HG02870 (cell line): Measurements from ENCODE around the gene FDX2.
"Not testable (repeated sequence)": the region's sequence is repeated elsewhere in the genome, so short reads cannot be mapped to it uniquely, and the experiment has no call there.

Experiments used
- ATAC-seq: cut with Tn5 transposase; IDR thresholded peaks from one replicate; pipeline ENCODE4 v1.9.1; 2021; ENCODE audit warnings: mild to moderate bottlenecking, moderate library complexity; ENCODE audit not compliant: unreplicated experiment

FDX2 gene

DNA sequence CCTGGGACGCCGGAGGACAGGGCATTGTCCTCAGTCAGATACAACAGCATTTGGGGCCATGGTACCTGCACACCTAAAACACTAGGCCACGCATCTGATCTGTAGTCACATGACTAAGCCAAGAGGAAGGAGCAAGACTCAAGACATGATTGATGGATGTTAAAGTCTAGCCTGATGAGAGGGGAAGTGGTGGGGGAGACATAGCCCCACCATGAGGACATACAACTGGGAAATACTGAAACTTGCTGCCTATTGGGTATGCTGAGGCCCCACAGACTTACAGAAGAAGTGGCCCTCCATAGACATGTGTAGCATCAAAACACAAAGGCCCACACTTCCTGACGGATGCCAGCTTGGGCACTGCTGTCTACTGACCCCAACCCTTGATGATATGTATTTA, 30.4 kb downstream of the FDX2 start:
- ATAC-seq, result no peak

DNA sequence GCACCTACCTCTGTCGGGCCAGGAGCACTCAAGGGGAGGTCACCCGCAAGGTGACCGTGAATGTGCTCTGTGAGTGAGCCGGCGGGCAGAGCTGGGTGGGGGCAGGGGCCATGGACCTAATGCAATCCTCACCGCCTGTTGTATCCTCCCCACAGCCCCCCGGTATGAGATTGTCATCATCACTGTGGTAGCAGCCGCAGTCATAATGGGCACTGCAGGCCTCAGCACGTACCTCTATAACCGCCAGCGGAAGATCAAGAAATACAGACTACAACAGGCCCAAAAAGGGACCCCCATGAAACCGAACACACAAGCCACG, 30.9 kb downstream of the FDX2 start:
- no peak for ATAC-seq

DNA sequence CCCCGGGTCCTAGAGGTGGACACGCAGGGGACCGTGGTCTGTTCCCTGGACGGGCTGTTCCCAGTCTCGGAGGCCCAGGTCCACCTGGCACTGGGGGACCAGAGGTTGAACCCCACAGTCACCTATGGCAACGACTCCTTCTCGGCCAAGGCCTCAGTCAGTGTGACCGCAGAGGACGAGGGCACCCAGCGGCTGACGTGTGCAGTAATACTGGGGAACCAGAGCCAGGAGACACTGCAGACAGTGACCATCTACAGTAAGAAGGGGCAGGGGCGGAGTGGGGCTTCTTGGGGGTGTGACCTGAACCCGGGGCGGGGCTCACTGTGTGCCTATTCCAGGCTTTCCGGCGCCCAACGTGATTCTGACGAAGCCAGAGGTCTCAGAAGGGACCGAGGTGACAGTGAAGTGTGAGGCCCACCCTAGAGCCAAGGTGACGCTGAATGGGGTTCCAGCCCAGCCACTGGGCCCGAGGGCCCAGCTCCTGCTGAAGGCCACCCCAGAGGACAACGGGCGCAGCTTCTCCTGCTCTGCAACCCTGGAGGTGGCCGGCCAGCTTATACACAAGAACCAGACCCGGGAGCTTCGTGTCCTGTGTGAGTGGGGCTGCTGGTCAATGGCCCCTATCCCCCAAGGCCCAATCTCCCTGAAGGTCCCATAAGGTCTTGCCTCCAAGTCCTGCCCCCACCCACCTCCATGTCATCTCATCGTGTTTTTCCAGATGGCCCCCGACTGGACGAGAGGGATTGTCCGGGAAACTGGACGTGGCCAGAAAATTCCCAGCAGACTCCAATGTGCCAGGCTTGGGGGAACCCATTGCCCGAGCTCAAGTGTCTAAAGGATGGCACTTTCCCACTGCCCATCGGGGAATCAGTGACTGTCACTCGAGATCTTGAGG, 31.5 kb downstream of the FDX2 start:
- no peak for ATAC-seq

- no peak for ATAC-seq
Observed at GRCh38 chr19:10283301-10284064, 32.3 kb downstream of the FDX2 start.

DNA sequence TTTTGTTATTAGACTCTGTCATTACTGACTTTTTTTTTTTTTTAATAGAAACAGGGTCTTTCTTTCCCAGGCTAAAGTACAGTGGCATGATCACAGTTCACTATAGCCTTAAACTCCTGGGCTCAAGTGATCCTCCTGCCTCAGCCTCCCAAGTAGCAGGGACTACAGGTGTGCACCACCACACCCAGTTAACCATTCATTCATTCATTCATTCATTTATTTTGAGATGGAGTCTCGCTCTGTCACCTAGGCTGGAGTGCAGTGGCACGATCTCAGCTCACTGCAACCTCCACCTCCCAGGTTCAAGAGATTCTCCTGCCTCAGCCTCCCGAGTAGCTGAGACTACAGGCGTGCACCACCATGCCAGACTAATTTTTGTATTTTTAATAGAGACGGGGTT, 33.8 kb downstream of the FDX2 start:
- ATAC-seq, result not testable (repeated sequence)

GRCh38 chr19:10279737-10280442, 35.9 kb downstream of the FDX2 start:
- ATAC-seq, result no peak

- ATAC-seq, result no peak
Observed at GRCh38 chr19:10278935-10279334, 36.9 kb downstream of the FDX2 start.

DNA sequence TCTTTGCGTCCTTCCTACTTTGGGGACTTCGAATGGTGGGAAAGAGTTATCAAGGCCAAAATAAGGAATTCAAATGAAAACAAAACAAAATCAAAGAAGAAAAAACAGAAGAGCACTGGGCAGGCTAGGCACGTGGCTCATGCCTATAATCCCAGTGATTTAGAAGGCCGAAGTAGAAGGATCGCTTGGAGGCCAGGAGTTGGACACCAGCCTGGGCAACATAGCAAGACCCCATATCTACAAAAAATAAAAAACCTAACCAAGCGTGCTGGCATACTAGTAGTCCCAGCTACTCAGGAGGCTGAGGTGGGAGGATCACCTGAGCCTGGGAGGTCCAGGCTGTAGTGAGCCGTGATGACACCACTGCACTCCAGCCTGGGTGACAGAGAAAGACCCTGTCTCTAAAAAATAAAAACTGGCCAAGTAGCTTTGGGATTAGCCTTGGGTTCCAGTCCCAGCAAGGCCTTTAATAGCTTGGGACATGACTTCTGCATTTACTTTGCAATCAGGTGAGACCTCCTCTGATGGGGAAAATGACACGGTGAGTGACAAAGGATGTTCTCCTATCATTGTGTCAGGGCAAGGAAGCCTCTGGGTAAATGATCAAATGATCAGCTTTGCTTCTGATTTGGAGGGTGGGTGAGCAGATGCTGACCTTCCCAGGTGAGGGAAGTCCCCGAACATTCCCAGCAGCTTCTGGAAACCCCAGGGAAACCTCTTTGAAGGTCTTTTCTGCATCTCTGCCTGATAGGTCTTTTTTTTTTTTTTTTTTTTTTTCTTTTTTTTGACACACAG, 37.8 kb downstream of the FDX2 start:
- no peak for ATAC-seq

- no peak for ATAC-seq
Observed at GRCh38 chr19:10274589-10274988, 41.2 kb downstream of the FDX2 start.

DNA sequence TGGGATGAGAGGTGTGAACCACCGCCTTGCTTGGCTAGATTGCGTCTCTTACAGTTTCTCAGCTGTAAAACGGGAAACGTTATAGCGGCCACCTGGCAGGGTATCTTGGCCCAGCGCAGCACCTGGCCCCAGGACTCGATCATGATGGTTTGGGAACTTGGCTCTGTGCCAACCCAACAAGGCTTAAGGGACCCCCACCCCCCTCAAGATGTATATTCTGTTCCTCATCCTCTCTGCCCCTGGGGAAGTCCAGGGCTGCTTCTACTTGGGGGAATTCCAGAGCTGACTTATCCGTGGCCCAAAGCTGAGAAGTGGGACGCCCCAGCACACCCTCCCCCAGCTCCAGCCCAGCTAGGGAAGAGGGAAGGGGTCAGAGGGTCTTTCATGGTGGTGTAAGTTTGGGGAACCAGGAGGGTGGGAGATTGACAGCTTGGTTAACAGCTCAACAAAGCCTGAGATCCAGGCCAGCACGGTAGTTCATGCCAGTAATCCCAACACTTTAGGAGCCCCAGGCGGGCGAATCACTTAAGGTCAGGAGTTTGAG, 44.2 kb downstream of the FDX2 start:
- ATAC-seq, result no peak

DNA sequence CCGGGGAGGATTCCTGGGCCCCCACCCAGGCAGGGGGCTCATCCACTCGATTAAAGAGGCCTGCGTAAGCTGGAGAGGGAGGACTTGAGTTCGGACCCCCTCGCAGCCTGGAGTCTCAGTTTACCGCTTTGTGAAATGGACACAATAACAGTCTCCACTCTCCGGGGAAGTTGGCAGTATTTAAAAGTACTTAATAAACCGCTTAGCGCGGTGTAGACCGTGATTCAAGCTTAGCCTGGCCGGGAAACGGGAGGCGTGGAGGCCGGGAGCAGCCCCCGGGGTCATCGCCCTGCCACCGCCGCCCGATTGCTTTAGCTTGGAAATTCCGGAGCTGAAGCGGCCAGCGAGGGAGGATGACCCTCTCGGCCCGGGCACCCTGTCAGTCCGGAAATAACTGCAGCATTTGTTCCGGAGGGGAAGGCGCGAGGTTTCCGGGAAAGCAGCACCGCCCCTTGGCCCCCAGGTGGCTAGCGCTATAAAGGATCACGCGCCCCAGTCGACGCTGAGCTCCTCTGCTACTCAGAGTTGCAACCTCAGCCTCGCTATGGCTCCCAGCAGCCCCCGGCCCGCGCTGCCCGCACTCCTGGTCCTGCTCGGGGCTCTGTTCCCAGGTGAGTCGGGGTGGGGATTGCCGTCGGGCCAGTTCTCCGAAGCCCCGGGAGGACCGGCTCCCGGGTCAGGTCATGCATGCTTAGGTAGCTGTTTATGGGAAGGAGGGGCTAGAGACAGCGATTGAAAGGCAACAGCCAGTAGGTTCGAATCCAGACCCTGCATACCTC, 45.0 kb downstream of the FDX2 start, which contains the start of gene ICAM1:
Gene ICAM1, plus strand, starts transcription at position 505 of the 779 bp plus-strand sequence. Its CDS starts 40 bp downstream, at position 545.
- no peak for ATAC-seq

GRCh38 chr19:10270180-10270615, 45.6 kb downstream of the FDX2 start:
- peak; percentile 38 for ATAC-seq

DNA sequence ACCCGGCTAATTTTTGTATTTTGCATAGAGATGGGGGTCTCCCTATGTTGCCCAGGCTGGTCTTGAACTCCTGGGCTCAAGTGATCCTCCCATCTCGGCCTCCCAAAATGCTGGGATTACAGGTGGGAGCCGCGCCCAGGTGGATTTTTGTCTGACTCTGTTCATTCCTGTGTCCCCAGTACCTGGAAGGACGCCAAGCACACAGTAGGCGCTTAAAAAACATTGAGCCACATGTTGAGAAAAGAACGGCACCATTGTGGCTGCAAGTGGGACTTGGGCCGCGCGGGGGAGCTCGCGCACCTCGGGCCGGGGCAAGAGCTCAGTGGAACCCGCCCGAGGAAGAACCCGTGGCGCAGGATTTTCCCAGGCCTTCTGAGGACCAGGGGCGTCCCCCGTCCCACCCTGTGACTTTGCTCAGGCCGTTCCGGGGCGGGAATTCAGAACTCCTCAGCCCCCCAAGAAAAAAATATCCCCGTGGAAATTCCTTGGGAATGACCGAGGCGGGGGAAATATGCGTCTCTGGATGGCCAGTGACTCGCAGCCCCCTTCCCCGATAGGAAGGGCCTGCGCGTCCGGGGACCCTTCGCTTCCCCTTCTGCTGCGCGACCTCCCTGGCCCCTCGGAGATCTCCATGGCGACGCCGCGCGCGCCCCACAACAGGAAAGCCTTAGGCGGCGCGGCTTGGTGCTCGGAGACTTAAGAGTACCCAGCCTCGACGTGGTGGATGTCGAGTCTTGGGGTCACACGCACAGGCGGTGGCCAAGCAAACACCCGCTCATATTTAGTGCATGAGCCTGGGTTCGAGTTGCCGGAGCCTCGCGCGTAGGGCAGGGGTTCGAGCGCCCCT, 46.3 kb downstream of the FDX2 start:
- ATAC-seq, result no peak

DNA sequence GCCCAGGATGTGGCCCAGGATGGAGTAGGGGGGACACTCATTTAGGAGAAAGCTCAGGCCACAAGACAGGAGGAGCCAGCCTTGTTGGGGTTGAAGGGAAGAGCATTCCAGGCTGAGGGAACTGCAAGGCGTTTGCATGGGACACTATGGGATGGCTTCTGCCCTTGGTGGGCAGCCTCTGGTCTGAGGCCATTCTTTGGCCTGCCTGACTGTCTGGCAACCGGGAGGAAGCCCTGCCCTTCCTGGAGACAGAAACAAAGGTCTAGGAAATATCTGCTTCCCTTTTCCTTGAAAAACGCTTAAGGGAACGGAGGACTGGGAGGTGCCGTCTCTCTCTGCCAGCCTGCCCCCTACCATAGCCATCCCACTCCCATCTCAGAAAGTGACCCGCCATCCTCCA, 47.7 kb downstream of the FDX2 start:
- ATAC-seq, result no peak

GRCh38 chr19:10266706-10267105, 49.1 kb downstream of the FDX2 start:
- ATAC-seq, result no peak

GRCh38 chr19:10262771-10263170, 53.0 kb downstream of the FDX2 start:
- no peak for ATAC-seq

GRCh38 chr19:10260141-10260584, 55.7 kb downstream of the FDX2 start:
- ATAC-seq, result no peak
